HepG2 (cell line): ENCODE data around the gene VPS37D. TPM values are rescaled to one million over a fixed set of nuclear protein-coding genes. Genes with fewer than 3 reads are reported as not detected.

Experiments used
- AHDC1 ChIP-seq: sonication (generic); formaldehyde crosslinking; IDR thresholded peaks from 2 replicates; pipeline ENCODE4 v1.5.1; 2020; ENCODE audit warnings: mild to moderate bottlenecking, missing genetic modification reagents, borderline replicate concordance
- DPF2 ChIP-seq: sonication (generic); formaldehyde crosslinking; IDR thresholded peaks from 2 replicates; pipeline ENCODE4 v1.4.0; 2020; ENCODE audit warnings: mild to moderate bottlenecking, low read depth, missing genetic modification reagents, borderline replicate concordance
- HOXA3 ChIP-seq: sonication (generic); formaldehyde crosslinking; IDR thresholded peaks from 2 replicates; pipeline ENCODE4 v1.5.0; 2020; ENCODE audit warnings: missing genetic modification reagents
- THAP7 ChIP-seq: sonication (generic); formaldehyde crosslinking; IDR thresholded peaks from 2 replicates; pipeline ENCODE4 v1.8.1; 2023; ENCODE audit warnings: mild to moderate bottlenecking, missing genetic modification reagents
- ZBTB25 ChIP-seq: IDR thresholded peaks from 2 replicates; pipeline ENCODE4 v1.6.1; 2018; ENCODE audit warnings: missing genetic modification reagents
- ZNF407 ChIP-seq: sonication (generic); formaldehyde crosslinking; IDR thresholded peaks from one replicate; pipeline ENCODE4 v1.5.1; 2020; ENCODE audit warnings: mild to moderate bottlenecking, missing genetic modification reagents; ENCODE audit errors: not compliant biosample characterization
- ZSCAN21 ChIP-seq: sonication (generic); formaldehyde crosslinking; IDR thresholded peaks from 2 replicates; pipeline ENCODE4 v1.8.0; 2022; ENCODE audit warnings: mild to moderate bottlenecking, missing genetic modification reagents, moderate library complexity, borderline replicate concordance
- polyA plus RNA-seq, 8 experiments: library from polyadenylated mRNA; depleted of rRNA in 3 of 8; stranded (reverse) in 7 of 8; unstranded in 1 of 8; fragments of >200 nt; fragmentation: Illumina TruSeq in 4 of 8; extraction: Trizol in 4 of 8; gene quantifications; 2 replicates each; pipeline versions ENCODE4 v1.2.1 to v1.2.3, GENCODE V29; 2011 to 2016; ENCODE audit warnings: low read depth in 4 of 8, missing spikeins in 1 of 8, mixed read lengths in 1 of 8; ENCODE audit not compliant: insufficient read depth in 1 of 8
- total RNA-seq, 5 experiments: library from RNA; depleted of rRNA; stranded (reverse); fragments of >200 nt; fragmentation: Illumina TruSeq; extraction: Trizol; gene quantifications; 2 replicates each; pipeline ENCODE4 v1.2.3, GENCODE V29; 2016; ENCODE audit warnings: low read depth in 1 of 5
- TF ChIP-seq, protein P1 (sequence below): sonication (generic); formaldehyde crosslinking; IDR thresholded peaks from 2 replicates; pipeline ENCODE4 v1.9.0; 2021; ENCODE audit warnings: missing genetic modification reagents, mild to moderate bottlenecking, borderline replicate concordance

The VPS37D gene
- total and polyA plus RNA-seq, 2 of the 13 experiments (the other 11 are each of a cell fraction or from before 2014, with no cell fraction given): 3.8 to 6.3 TPM

DNA sequence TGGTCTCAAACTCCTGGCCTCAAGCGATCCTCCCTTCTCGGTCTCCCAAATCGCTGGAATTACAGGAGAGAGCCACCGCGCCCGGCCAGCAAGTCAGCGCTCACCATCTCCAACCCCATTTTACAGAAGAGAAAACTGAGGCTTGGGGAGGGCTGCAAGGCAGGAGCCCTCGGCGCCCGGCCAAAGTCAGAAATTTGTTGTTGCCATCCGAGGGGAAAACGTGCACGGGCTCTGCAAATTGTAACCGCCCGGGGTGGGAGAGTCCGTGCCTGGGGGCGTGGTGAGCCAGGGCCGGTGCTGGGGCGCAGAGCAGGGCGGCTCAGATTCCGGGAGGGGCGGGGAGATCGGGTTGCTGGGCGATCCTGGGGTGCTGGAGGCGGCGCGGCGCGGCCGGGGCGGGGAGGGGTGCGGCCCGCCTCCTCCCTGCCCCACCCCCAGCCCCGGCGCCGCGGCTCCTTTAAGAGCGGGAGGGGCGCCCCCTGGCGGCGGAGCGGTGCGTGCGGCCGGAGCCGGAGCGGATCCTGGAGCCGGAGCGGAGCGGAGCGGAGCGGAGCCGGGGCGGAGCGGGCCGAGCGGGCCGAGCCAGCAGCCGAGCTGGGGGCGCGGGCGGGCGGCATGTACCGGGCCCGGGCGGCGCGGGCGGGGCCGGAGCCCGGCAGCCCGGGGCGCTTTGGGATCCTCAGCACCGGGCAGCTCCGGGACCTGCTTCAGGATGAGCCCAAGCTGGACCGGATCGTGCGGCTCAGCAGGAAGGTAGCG is at the start of gene VPS37D (continued):
- TF ChIP-seq AHDC1 (CRISPR knock-in tag) (no peak), ZNF407 (no peak), HOXA3 (CRISPR knock-in tag) (peak; percentile 54; the same call in 1 of the 2 replicates), ZBTB25 (CRISPR knock-in tag) (no peak; the same call in 1 of the 2 replicates), THAP7 (CRISPR knock-in tag) (no peak), ZSCAN21 (CRISPR knock-in tag) (no peak), DPF2 (CRISPR knock-in tag) (no peak)
- TF ChIP-seq, protein P1, sequence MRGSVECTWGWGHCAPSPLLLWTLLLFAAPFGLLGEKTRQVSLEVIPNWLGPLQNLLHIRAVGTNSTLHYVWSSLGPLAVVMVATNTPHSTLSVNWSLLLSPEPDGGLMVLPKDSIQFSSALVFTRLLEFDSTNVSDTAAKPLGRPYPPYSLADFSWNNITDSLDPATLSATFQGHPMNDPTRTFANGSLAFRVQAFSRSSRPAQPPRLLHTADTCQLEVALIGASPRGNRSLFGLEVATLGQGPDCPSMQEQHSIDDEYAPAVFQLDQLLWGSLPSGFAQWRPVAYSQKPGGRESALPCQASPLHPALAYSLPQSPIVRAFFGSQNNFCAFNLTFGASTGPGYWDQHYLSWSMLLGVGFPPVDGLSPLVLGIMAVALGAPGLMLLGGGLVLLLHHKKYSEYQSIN (CRISPR knock-in tag): no peak
